ENCODE results near the gene APOB. TPM values are rescaled to one million over a fixed set of nuclear protein-coding genes. Genes with fewer than 3 reads are reported as not detected.

Gene APOB
- total RNA-seq, 4 donors from 2014 or later: 0.05 to 8.8 (median 2.3) TPM

GRCh38 chr2:21010813-21011439, 32.9 kb downstream of the APOB start:
- ATAC-seq (peak; percentile 71 to 74), DNase-seq (no peak)
- no peak overlapping the region for H3K4me3 ChIP-seq
- no peak for TF ChIP-seq POLR2A (IDR thresholded peaks at IDR 0.05)
- TF ChIP-seq CTCF (IDR thresholded peaks at IDR 0.05 in 4 of 5, conservative IDR thresholded peaks at IDR 0.05 in 1 of 5): no peak
- H3K9me3 ChIP-seq: no peaks in the 10 kb centered on the region
- in situ Hi-C loops (cut with MboI; ENCODE audit: low sequenced_read_pairs in 4 of 4): no loop called here
- H3K4me1 ChIP-seq: peaks cover 14 to 16% of the 10 kb centered on the region in 2 donors
- no peaks in the 10 kb centered on the region for H3K27me3 ChIP-seq
- peak overlapping the region; percentile 6 to 64 (median 45) for H3K27ac ChIP-seq
- intact Hi-C loops (cut with DNase I; ENCODE audit: low total_unique reads): no loop called here
- H3K36me3 ChIP-seq: no peaks in the 10 kb centered on the region

GRCh38 chr2:21009662-21010225, 34.1 kb downstream of the APOB start:
- no peaks in the 10 kb centered on the region for H3K36me3 ChIP-seq
- H3K27me3 ChIP-seq: no peaks in the 10 kb centered on the region
- peaks cover 14 to 16% of the 10 kb centered on the region in 2 donors for H3K4me1 ChIP-seq
- H3K4me3 ChIP-seq: no peak overlapping the region
- H3K27ac ChIP-seq: no peak overlapping the region
- TF ChIP-seq CTCF (IDR thresholded peaks at IDR 0.05 in 4 of 5, conservative IDR thresholded peaks at IDR 0.05 in 1 of 5) (no peak), POLR2A (IDR thresholded peaks at IDR 0.05) (no peak)
- no peaks in the 10 kb centered on the region for H3K9me3 ChIP-seq
- intact Hi-C loops (cut with DNase I; ENCODE audit: low total_unique reads) (no loop called here), in situ Hi-C loops (cut with MboI; ENCODE audit: low sequenced_read_pairs in 4 of 4) (no loop called here)
- ATAC-seq (no peak), DNase-seq (no peak)

GRCh38 chr2:21008790-21009661, 34.8 kb downstream of the APOB start:
- H3K4me1 ChIP-seq: peaks cover 14 to 16% of the 10 kb centered on the region in 2 donors
- ATAC-seq (no peak), DNase-seq (no peak)
- H3K4me3 ChIP-seq: no peak overlapping the region
- in situ Hi-C loops (cut with MboI; ENCODE audit: low sequenced_read_pairs in 4 of 4): no loop called here
- no peaks in the 10 kb centered on the region for H3K36me3 ChIP-seq
- no peaks in the 10 kb centered on the region for H3K27me3 ChIP-seq
- TF ChIP-seq CTCF (IDR thresholded peaks at IDR 0.05 in 4 of 5, conservative IDR thresholded peaks at IDR 0.05 in 1 of 5): no peak
- TF ChIP-seq POLR2A (IDR thresholded peaks at IDR 0.05): no peak
- intact Hi-C loops (cut with DNase I; ENCODE audit: low total_unique reads): no loop called here
- H3K27ac ChIP-seq: no peak overlapping the region
- H3K9me3 ChIP-seq: no peaks in the 10 kb centered on the region

- DNase-seq (no peak), ATAC-seq (no peak)
- peaks cover 14 to 16% of the 10 kb centered on the region in 2 donors for H3K4me1 ChIP-seq
- H3K27ac ChIP-seq: no peak overlapping the region
- H3K36me3 ChIP-seq: no peaks in the 10 kb centered on the region
- in situ Hi-C loops (cut with MboI; ENCODE audit: low sequenced_read_pairs in 4 of 4) (no loop called here), intact Hi-C loops (cut with DNase I; ENCODE audit: low total_unique reads) (no loop called here)
- TF ChIP-seq POLR2A (IDR thresholded peaks at IDR 0.05) (no peak), CTCF (IDR thresholded peaks at IDR 0.05 in 4 of 5, conservative IDR thresholded peaks at IDR 0.05 in 1 of 5) (no peak)
- no peaks in the 10 kb centered on the region for H3K9me3 ChIP-seq
- H3K4me3 ChIP-seq: no peak overlapping the region
- no peaks in the 10 kb centered on the region for H3K27me3 ChIP-seq
Measured at GRCh38 chr2:21008014-21008789, 35.7 kb downstream of the APOB start.

Measured in gastrocnemius medialis (tissue), 4 donors.